H1 (cell line): ENCODE results near the gene ARMC5. TPM values are rescaled to one million over a fixed set of nuclear protein-coding genes. Genes with fewer than 3 reads are reported as not detected.

Source experiments
- CTCF ChIA-PET: fragments of 300-600 bp; sonication (Branson Sonifier 250); formaldehyde crosslinking; loops from one replicate; lab custom pipeline; 2021; ENCODE audit not compliant: partially characterized antibody; lab: Charles Lee
- POLR2A ChIA-PET: fragments of 300-600 bp; sonication (Branson Sonifier 250); formaldehyde crosslinking; loops from one replicate; lab custom pipeline; 2021; ENCODE audit warnings: inconsistent platforms; ENCODE audit not compliant: partially characterized antibody; lab: Charles Lee
- DNase-seq, 2 experiments: peaks; one replicate each; pipeline versions ENCODE4 v3.0.0 to v3.0.0-alpha.2; 2010 to 2022; ENCODE audit warnings: low spot score in 2 of 2, low read depth in 1 of 2, mixed read lengths in 1 of 2
- FAIRE-seq: peaks from 2 replicates; lab custom pipeline; 2011; peaks lifted over from hg19 to GRCh38; lab: Jason Lieb, UNC
- H2AFZ ChIP-seq: 2 replicates; pipeline ENCODE4 v1.8.1; 2012; ENCODE audit warnings: low read length, inconsistent platforms
- H2AK5ac ChIP-seq: 2 replicates; pipeline ENCODE4 v1.6.1; 2013; ENCODE audit warnings: low read depth, low read length
- H2BK120ac ChIP-seq: replicated peaks from 2 replicates; pipeline ENCODE3; 2013; ENCODE audit warnings: low read depth, low read length, inconsistent platforms
- H2BK12ac ChIP-seq: 2 replicates; pipeline ENCODE4 v1.6.1; 2013; ENCODE audit warnings: low read depth, low read length
- H2BK15ac ChIP-seq: 2 replicates; pipeline ENCODE4 v1.6.1; 2013; ENCODE audit warnings: low read length
- H2BK20ac ChIP-seq: 2 replicates; pipeline ENCODE4 v1.6.1; 2013; ENCODE audit warnings: low read length
- H2BK5ac ChIP-seq: 2 replicates; pipeline ENCODE4 v1.6.1; 2013; ENCODE audit warnings: low read depth, low read length
- H3K14ac ChIP-seq: 2 replicates; pipeline ENCODE4 v1.6.1; 2013; ENCODE audit warnings: inconsistent platforms; ENCODE audit not compliant: insufficient read length
- H3K18ac ChIP-seq: 2 replicates; pipeline ENCODE4 v1.6.1; 2013; ENCODE audit warnings: low read length; ENCODE audit errors: extremely low read depth
- H3K23ac ChIP-seq: 2 replicates; pipeline ENCODE4 v1.6.1; 2013; ENCODE audit warnings: inconsistent platforms; ENCODE audit not compliant: insufficient read length
- H3K23me2 ChIP-seq: 2 replicates; pipeline ENCODE4 v1.6.1; 2013; ENCODE audit warnings: low read depth, low read length
- H3K27ac ChIP-seq: 2 replicates; pipeline ENCODE4 v1.6.1; 2011; ENCODE audit warnings: low read depth, low read length, inconsistent platforms
- H3K27me3 ChIP-seq, 4 experiments: replicated peaks in 1 of 4; 1 replicate in 1 of 4; 2 replicates in 3 of 4; pipeline versions ENCODE4 v1.6.1 to v1.8.1; 2011 to 2013; ENCODE audit warnings: low read length in 3 of 4, mild to moderate bottlenecking in 3 of 4, inconsistent platforms in 2 of 4, mixed read lengths in 2 of 4, moderate library complexity in 1 of 4; ENCODE audit not compliant: control insufficient read depth in 3 of 4, insufficient read depth in 3 of 4; ENCODE audit errors: extremely low read depth in 1 of 4
- H3K36me3 ChIP-seq, 4 experiments: 2 replicates each; pipeline versions ENCODE4 v1.6.1 to v1.8.1; 2011 to 2013; ENCODE audit warnings: mild to moderate bottlenecking in 4 of 4, low read length in 3 of 4, moderate library complexity in 2 of 4, control low read depth in 1 of 4, inconsistent platforms in 1 of 4; ENCODE audit not compliant: insufficient read depth in 4 of 4, control insufficient read depth in 2 of 4
- H3K4ac ChIP-seq: replicated peaks from 2 replicates; pipeline ENCODE3; 2013; ENCODE audit warnings: low read length, low read depth, mixed read lengths, inconsistent platforms; ENCODE audit not compliant: insufficient read length
- H3K4me1 ChIP-seq, 4 experiments: replicated peaks in 1 of 4; 1 replicate in 1 of 4; 2 replicates in 3 of 4; pipeline versions ENCODE4 v1.6.1 to v1.8.1; 2011 to 2013; ENCODE audit warnings: low read length in 3 of 4, inconsistent platforms in 2 of 4, mixed read lengths in 1 of 4; ENCODE audit not compliant: insufficient read depth in 4 of 4, control insufficient read depth in 3 of 4
- H3K4me2 ChIP-seq, 2 experiments: 2 replicates each; pipeline versions ENCODE4 v1.6.1 to v1.8.1; 2011 to 2013; ENCODE audit warnings: low read depth in 2 of 2, low read length in 2 of 2, control low read depth in 1 of 2, inconsistent platforms in 1 of 2, mild to moderate bottlenecking in 1 of 2; ENCODE audit not compliant: insufficient read depth in 1 of 2
- H3K4me3 ChIP-seq, 4 experiments: fragments of 200-600, 300-600 bp in 1 of 4; sonication (generic), shearing (Covaris generic), sonication (Bioruptor Twin) in 1 of 4; 2 replicates each; pipeline versions ENCODE4 v1.5.1 to v1.8.1; 2011 to 2016; ENCODE audit warnings: low read length in 4 of 4, low read depth in 3 of 4, control low read depth in 2 of 4, inconsistent platforms in 2 of 4, mild to moderate bottlenecking in 2 of 4, mixed read lengths in 1 of 4, moderate library complexity in 1 of 4; ENCODE audit not compliant: insufficient read depth in 2 of 4; ENCODE audit errors: extremely low read depth in 1 of 4
- H3K56ac ChIP-seq: replicated peaks from 2 replicates; pipeline ENCODE3; 2013; ENCODE audit warnings: low read depth, mild to moderate bottlenecking, mixed read lengths, low read length, inconsistent platforms; ENCODE audit not compliant: insufficient read length
- H3K79me1 ChIP-seq: 2 replicates; pipeline ENCODE4 v1.6.1; 2013; ENCODE audit warnings: low read depth, low read length, control low read depth
- H3K79me2 ChIP-seq, 2 experiments: 2 replicates each; pipeline versions ENCODE4 v1.6.1 to v1.8.1; 2012 to 2013; ENCODE audit warnings: low read length in 2 of 2, mild to moderate bottlenecking in 2 of 2, inconsistent platforms in 1 of 2; ENCODE audit not compliant: insufficient read depth in 2 of 2, control insufficient read depth in 1 of 2
- H3K9ac ChIP-seq, 4 experiments: replicated peaks in 1 of 4; 1 replicate in 1 of 4; 2 replicates in 3 of 4; pipeline versions ENCODE4 v1.6.1 to v1.8.1; 2011 to 2013; ENCODE audit warnings: low read depth in 3 of 4, low read length in 3 of 4, control low read depth in 2 of 4, mild to moderate bottlenecking in 2 of 4, moderate library complexity in 2 of 4, inconsistent platforms in 1 of 4; ENCODE audit errors: extremely low read depth in 1 of 4
- H3K9me3 ChIP-seq, 2 experiments: 2 replicates each; pipeline versions ENCODE4 v1.6.1 to v1.8.1; 2012 to 2013; ENCODE audit warnings: mild to moderate bottlenecking in 2 of 2, moderate library complexity in 2 of 2, control low read depth in 1 of 2, inconsistent platforms in 1 of 2, low read depth in 1 of 2, low read length in 1 of 2, mixed read lengths in 1 of 2; ENCODE audit not compliant: insufficient read depth in 2 of 2
- H4K20me1 ChIP-seq, 2 experiments: replicated peaks in 1 of 2; 2 replicates each; pipeline versions ENCODE3 to v1.8.1; 2011 to 2013; ENCODE audit warnings: inconsistent platforms in 2 of 2, low read length in 2 of 2, mild to moderate bottlenecking in 1 of 2; ENCODE audit not compliant: insufficient read depth in 2 of 2, control insufficient read depth in 1 of 2
- H4K5ac ChIP-seq: 2 replicates; pipeline ENCODE4 v1.6.1; 2013; ENCODE audit warnings: low read length, low read depth, mixed read lengths, inconsistent platforms; ENCODE audit not compliant: insufficient read length
- H4K8ac ChIP-seq: 2 replicates; pipeline ENCODE4 v1.8.0; 2013; ENCODE audit warnings: mild to moderate bottlenecking, moderate library complexity, low read length, inconsistent platforms; ENCODE audit not compliant: insufficient read depth; ENCODE audit errors: extremely low read depth
- H4K91ac ChIP-seq: replicated peaks from 2 replicates; pipeline ENCODE3; 2013; ENCODE audit warnings: low read length, mixed read lengths, inconsistent platforms; ENCODE audit not compliant: insufficient read length
- ATF3 ChIP-seq: IDR thresholded peaks from 2 replicates; pipeline ENCODE4 v1.6.1; 2011; ENCODE audit warnings: low read depth, mild to moderate bottlenecking, low read length; ENCODE audit not compliant: insufficient read depth
- CTCF ChIP-seq, 3 experiments: IDR thresholded peaks; 1 replicate in 2 of 3; 2 replicates in 1 of 3; pipeline versions ENCODE4 v1.5.1 to v1.6.1; 2011; ENCODE audit warnings: low read length in 3 of 3, mild to moderate bottlenecking in 3 of 3, inconsistent platforms in 2 of 3, low read depth in 1 of 3, moderate library complexity in 1 of 3; ENCODE audit not compliant: insufficient read depth in 1 of 3; ENCODE audit errors: control extremely low read depth in 1 of 3
- HDAC6 ChIP-seq: IDR thresholded peaks from one replicate; pipeline ENCODE4 v1.7.1; 2012; ENCODE audit warnings: low read depth, mild to moderate bottlenecking, inconsistent platforms, low read length, moderate library complexity
- KDM4A ChIP-seq: IDR thresholded peaks from one replicate; pipeline ENCODE4 v1.7.1; 2012; ENCODE audit warnings: low read depth, mild to moderate bottlenecking, moderate library complexity, low read length, inconsistent platforms; ENCODE audit not compliant: severe bottlenecking
- MAX ChIP-seq: IDR thresholded peaks from 2 replicates; pipeline ENCODE4 v1.6.1; 2012; ENCODE audit warnings: inconsistent platforms
- SIRT6 ChIP-seq: IDR thresholded peaks from one replicate; pipeline ENCODE4 v1.7.1; 2012; ENCODE audit warnings: low read length, inconsistent platforms
- TCF12 ChIP-seq: IDR thresholded peaks from 2 replicates; pipeline ENCODE4 v1.6.1; 2011; ENCODE audit warnings: low read depth, mild to moderate bottlenecking, low read length
- WGBS, 2 experiments: shearing (Covaris generic) in 1 of 2; methylation state at CpG; one replicate each; pipeline versions ENCODE4 v1.1.6 to v1.1.7; 2013 to 2015; ENCODE audit warnings: low lambda C conversion rate in 2 of 2, mixed read lengths in 2 of 2, inconsistent platforms in 1 of 2, low coverage in 1 of 2, missing lambda C conversion rate in 1 of 2; ENCODE audit not compliant: insufficient replicate concordance in 2 of 2, insufficient coverage in 1 of 2, insufficient read length in 1 of 2; ENCODE audit errors: extremely low coverage in 1 of 2, missing lambda C conversion rate in 1 of 2; 5-methylcytosine and 5-hydroxymethylcytosine counted together
- polyA plus RNA-seq, 7 experiments: library from polyadenylated mRNA; depleted of rRNA in 3 of 7; stranded (reverse) in 5 of 7; unstranded in 2 of 7; fragments of >200 nt in 5 of 7; fragments of 200-250 nt in 2 of 7; gene quantifications; 1 replicate in 5 of 7; 2 replicates in 1 of 7; 4 replicates in 1 of 7; pipeline versions ENCODE4 v1.2.1 to v1.2.3, GENCODE V29; 2011 to 2013; ENCODE audit warnings: missing spikeins in 2 of 7, mixed read lengths in 2 of 7
- total RNA-seq: library from RNA; stranded (reverse); fragmentation: NEBNext Ultra II Directional; extraction: Animal tissue kit (Norgen Biotek cat#: 25700); gene quantifications from 2 replicates; pipeline ENCODE4 v1.2.1, GENCODE V29; 2021

The ARMC5 gene
- total and polyA plus RNA-seq, 2 of the 8 experiments (the other 6 are each of a cell fraction or from before 2014, with no cell fraction given) = 7.8 to 8.7 TPM

- Histone ChIP-seq H3K56ac (no peak overlapping the region), H3K18ac (no peak overlapping the region), H2AK5ac (0 out of 2 replicates have a peak overlapping the region, but pooled peaks have one; percentile 25), H2AFZ (no peak overlapping the region), H3K23ac (no peak overlapping the region), H2BK120ac (no peak overlapping the region), H3K9ac (no peak overlapping the region), H3K27me3 (no peaks in the 10 kb centered on the region), H3K14ac (no peak overlapping the region), H4K91ac (no peak overlapping the region), H2BK12ac (peak overlapping the region; percentile 40; the same call in 1 of the 2 replicates), H2BK20ac (no peak overlapping the region), H3K79me2 (peaks cover 0 to 28% of the 10 kb centered on the region in 2 experiments; a peak in 2 of 4 replicates), H3K4me2 (peak overlapping the region in 1 of 2 experiments; percentile 34; a peak in 2 of 4 replicates), H3K4ac (no peak overlapping the region), H3K4me1 (peaks cover 8 to 31% (median 16%) of the 10 kb centered on the region in 4 experiments), H3K23me2 (peaks cover 11% of the 10 kb centered on the region; the same call in 1 of the 2 replicates), H3K36me3 (no peaks in the 10 kb centered on the region), H2BK5ac (no peak overlapping the region; the same call in 1 of the 2 replicates), H4K8ac (no peak overlapping the region), H4K20me1 (peaks cover 14 to 30% of the 10 kb centered on the region in 2 experiments), H3K4me3 (no peak overlapping the region), H3K79me1 (peaks cover 8% of the 10 kb centered on the region), H4K5ac (no peak overlapping the region), H3K27ac (no peak overlapping the region), H3K9me3 (no peaks in the 10 kb centered on the region), H2BK15ac (no peak overlapping the region)
- DNase-seq (peak in 1 of 2 experiments; percentile 73), FAIRE-seq (no peak)
- POLR2A ChIA-PET = interaction anchor here (0.9 to 2.3 kb wide), 4 partner anchors 13 to 257 kb away, joined by 3 to 7 read pairs (median 4); partner anchors contain the start of genes RUSF1 and ZNF843
- 80% methylated on average over 17 of the region's 17 CpGs; no CpG with 5 or more reads in 1 of the 2 experiments for WGBS, 2 experiments
- CTCF ChIA-PET = interaction anchor here (0.6 to 3.6 kb wide), 22 partner anchors 12 to 472 kb away, joined by 3 to 25 read pairs (median 4); partner anchors contain the start of genes AHSP, HSD3B7, PYDC1 and ZNF267
- TF ChIP-seq SIRT6 = no peak
- TF ChIP-seq HDAC6 = no peak
- peak; percentile 28; the same call in 1 of the 2 replicates for TF ChIP-seq MAX
- TF ChIP-seq TCF12 = no peak
- TF ChIP-seq KDM4A = no peak
- no peak for TF ChIP-seq ATF3
- peak; percentile 60 to 81 (median 65) for TF ChIP-seq CTCF (IDR thresholded peaks at IDR 0.05; ENCODE audit: control extremely low read depth in 1 of 3, insufficient read depth in 1 of 3, low read depth in 1 of 3, low read length in 3 of 3)
Measured at GRCh38 chr16:31455601-31456314, 3.5 kb upstream of the ARMC5 start.
